T-helper 17 cell (primary cell): ENCODE measurements around the gene EML4. TPM values are rescaled to one million over a fixed set of nuclear protein-coding genes. Genes with fewer than 3 reads are reported as not detected.

Experiments
- ATAC-seq: fragments of 150-1000 bp; cut with Tn5 transposase; 2 replicates; pipeline ENCODE4 v1.10.0; 2021; ENCODE audit warnings: mild to moderate bottlenecking, moderate library complexity
- DNase-seq, 3 donors: peaks; one replicate each; pipeline versions ENCODE4 v3.0.0 to v3.0.0-alpha.2; 2020 to 2021
- H3K9me3 ChIP-seq: one replicate; pipeline ENCODE4 v1.7.0; 2013; ENCODE audit warnings: low read length, mild to moderate bottlenecking; ENCODE audit not compliant: control insufficient read depth, poor library complexity, severe bottlenecking
- H3K27ac Mint-ChIP-seq: one replicate; pipeline ENCODE4 v1.8.0; 2022; ENCODE audit warnings: mild to moderate bottlenecking, moderate library complexity, mixed read lengths
- H3K27me3 Mint-ChIP-seq: one replicate; pipeline ENCODE4 v1.8.0; 2022; ENCODE audit warnings: mixed read lengths
- H3K36me3 Mint-ChIP-seq: one replicate; pipeline ENCODE4 v1.8.0; 2022; ENCODE audit warnings: low read depth, mixed read lengths
- H3K4me1 Mint-ChIP-seq: one replicate; pipeline ENCODE4 v1.8.0; 2022; ENCODE audit warnings: mild to moderate bottlenecking, mixed read lengths
- H3K4me3 Mint-ChIP-seq: one replicate; pipeline ENCODE4 v1.8.0; 2022; ENCODE audit warnings: mild to moderate bottlenecking, moderate library complexity, mixed read lengths
- total RNA-seq, 4 donors: library from RNA in 2 of 4; stranded (reverse) in 2 of 4; gene quantifications; one replicate each; pipeline ENCODE4 v1.2.3 and lab custom pipeline; 2022 to 2026

The EML4 gene
- total RNA-seq, 2 donors from 2014 or later = 292 to 348 TPM

- H3K9me3 ChIP-seq = no peaks in the 10 kb centered on the region
- H3K4me1 Mint-ChIP-seq = peaks cover 33% of the 10 kb centered on the region
- peaks cover 12% of the 10 kb centered on the region for H3K36me3 Mint-ChIP-seq
- H3K27ac Mint-ChIP-seq = peak overlapping the region; percentile 91
- H3K27me3 Mint-ChIP-seq = no peaks in the 10 kb centered on the region
- peak overlapping the region; percentile 19 for H3K4me3 Mint-ChIP-seq
- ATAC-seq = no peak
- no peak for DNase-seq
These were observed 117.3 kb downstream of the EML4 start for GRCh38 chr2:42286268-42286946.

GRCh38 chr2:42288811-42289210, 119.7 kb downstream of the EML4 start:
- ATAC-seq = no peak
- no peak for DNase-seq
- peaks cover 17% of the 10 kb centered on the region for H3K36me3 Mint-ChIP-seq
- no peak overlapping the region for H3K4me3 Mint-ChIP-seq
- peaks cover 34% of the 10 kb centered on the region for H3K4me1 Mint-ChIP-seq
- peak overlapping the region; percentile 63 for H3K27ac Mint-ChIP-seq
- no peaks in the 10 kb centered on the region for H3K9me3 ChIP-seq
- H3K27me3 Mint-ChIP-seq = no peaks in the 10 kb centered on the region

GRCh38 chr2:42289222-42289621, 120.1 kb downstream of the EML4 start:
- H3K36me3 Mint-ChIP-seq = peaks cover 17% of the 10 kb centered on the region
- DNase-seq = no peak
- H3K4me1 Mint-ChIP-seq = peaks cover 34% of the 10 kb centered on the region
- peak overlapping the region; percentile 63 for H3K27ac Mint-ChIP-seq
- ATAC-seq = no peak
- H3K27me3 Mint-ChIP-seq = no peaks in the 10 kb centered on the region
- peak overlapping the region; percentile 57 for H3K4me3 Mint-ChIP-seq
- no peaks in the 10 kb centered on the region for H3K9me3 ChIP-seq

GRCh38 chr2:42290005-42290404, 120.9 kb downstream of the EML4 start:
- DNase-seq (no peak), ATAC-seq (no peak)
- no peak overlapping the region for H3K4me3 Mint-ChIP-seq
- H3K27ac Mint-ChIP-seq = no peak overlapping the region
- H3K4me1 Mint-ChIP-seq = peaks cover 38% of the 10 kb centered on the region
- peaks cover 17% of the 10 kb centered on the region for H3K36me3 Mint-ChIP-seq
- H3K9me3 ChIP-seq = no peaks in the 10 kb centered on the region
- no peaks in the 10 kb centered on the region for H3K27me3 Mint-ChIP-seq

- peak overlapping the region; percentile 94 for H3K27ac Mint-ChIP-seq
- ATAC-seq = no peak
- H3K9me3 ChIP-seq = no peaks in the 10 kb centered on the region
- no peaks in the 10 kb centered on the region for H3K27me3 Mint-ChIP-seq
- H3K4me3 Mint-ChIP-seq = peak overlapping the region; percentile 64
- peaks cover 43% of the 10 kb centered on the region for H3K4me1 Mint-ChIP-seq
- DNase-seq = no peak
- H3K36me3 Mint-ChIP-seq = peaks cover 22% of the 10 kb centered on the region
These were observed 123.9 kb downstream of the EML4 start for GRCh38 chr2:42293019-42293418.

GRCh38 chr2:42296226-42296625, 127.1 kb downstream of the EML4 start:
- Mint-ChIP-seq H3K27ac (peak overlapping the region; percentile 94), H3K27me3 (no peaks in the 10 kb centered on the region), H3K36me3 (peaks cover 20% of the 10 kb centered on the region), H3K4me3 (peak overlapping the region; percentile 19), H3K4me1 (peaks cover 46% of the 10 kb centered on the region)
- DNase-seq (no peak), ATAC-seq (peak; percentile 18)
- H3K9me3 ChIP-seq = no peaks in the 10 kb centered on the region

- Mint-ChIP-seq H3K4me3 (peak overlapping the region; percentile 72), H3K4me1 (peaks cover 40% of the 10 kb centered on the region), H3K27ac (peak overlapping the region; percentile 94), H3K36me3 (peaks cover 13% of the 10 kb centered on the region), H3K27me3 (no peaks in the 10 kb centered on the region)
- no peaks in the 10 kb centered on the region for H3K9me3 ChIP-seq
- DNase-seq (no peak), ATAC-seq (peak; percentile 83)
These were observed 128.3 kb downstream of the EML4 start for GRCh38 chr2:42297322-42297936.

- peaks cover 11% of the 10 kb centered on the region for H3K36me3 Mint-ChIP-seq
- H3K4me3 Mint-ChIP-seq = no peak overlapping the region
- H3K4me1 Mint-ChIP-seq = peaks cover 40% of the 10 kb centered on the region
- H3K27me3 Mint-ChIP-seq = no peaks in the 10 kb centered on the region
- H3K27ac Mint-ChIP-seq = peak overlapping the region; percentile 94
- no peak for DNase-seq
- no peaks in the 10 kb centered on the region for H3K9me3 ChIP-seq
- ATAC-seq = no peak
These were observed 129.0 kb downstream of the EML4 start for GRCh38 chr2:42298132-42298531.

GRCh38 chr2:42298996-42299754, 130.0 kb downstream of the EML4 start:
- H3K27ac Mint-ChIP-seq = peak overlapping the region; percentile 94

GRCh38 chr2:42300527-42300926, 131.4 kb downstream of the EML4 start:
- H3K9me3 ChIP-seq = no peaks in the 10 kb centered on the region
- ATAC-seq = no peak
- no peak overlapping the region for H3K4me3 Mint-ChIP-seq
- peak overlapping the region; percentile 94 for H3K27ac Mint-ChIP-seq
- no peaks in the 10 kb centered on the region for H3K27me3 Mint-ChIP-seq
- no peak for DNase-seq
- peaks cover 14% of the 10 kb centered on the region for H3K36me3 Mint-ChIP-seq
- H3K4me1 Mint-ChIP-seq = peaks cover 40% of the 10 kb centered on the region

More at GRCh38 chr2:42298996-42299754, 130.0 kb downstream of the EML4 start:
- Mint-ChIP-seq H3K4me1 (peaks cover 44% of the 10 kb centered on the region), H3K4me3 (peak overlapping the region; percentile 15), H3K36me3 (peaks cover 14% of the 10 kb centered on the region), H3K27me3 (no peaks in the 10 kb centered on the region)
- DNase-seq (no peak), ATAC-seq (no peak)
- H3K9me3 ChIP-seq = no peaks in the 10 kb centered on the region

GRCh38 chr2:42303252-42303651, 134.1 kb downstream of the EML4 start:
- peaks cover 8% of the 10 kb centered on the region for H3K36me3 Mint-ChIP-seq
- H3K4me3 Mint-ChIP-seq = no peak overlapping the region
- no peaks in the 10 kb centered on the region for H3K27me3 Mint-ChIP-seq
- DNase-seq = no peak
- H3K4me1 Mint-ChIP-seq = peaks cover 31% of the 10 kb centered on the region
- H3K27ac Mint-ChIP-seq = peak overlapping the region; percentile 79
- no peak for ATAC-seq
- H3K9me3 ChIP-seq = no peaks in the 10 kb centered on the region

GRCh38 chr2:42304059-42304713, 135.0 kb downstream of the EML4 start:
- Mint-ChIP-seq H3K4me3 (peak overlapping the region; percentile 31), H3K4me1 (peaks cover 26% of the 10 kb centered on the region), H3K27me3 (no peaks in the 10 kb centered on the region), H3K36me3 (peaks cover 8% of the 10 kb centered on the region), H3K27ac (peak overlapping the region; percentile 79)
- no peaks in the 10 kb centered on the region for H3K9me3 ChIP-seq
- no peak for DNase-seq
- no peak for ATAC-seq

GRCh38 chr2:42307180-42307579, 138.0 kb downstream of the EML4 start:
- Mint-ChIP-seq H3K4me3 (no peak overlapping the region), H3K27ac (peak overlapping the region; percentile 8), H3K4me1 (peaks cover 25% of the 10 kb centered on the region), H3K36me3 (peaks cover 2% of the 10 kb centered on the region), H3K27me3 (no peaks in the 10 kb centered on the region)
- no peaks in the 10 kb centered on the region for H3K9me3 ChIP-seq
- no peak for DNase-seq
- ATAC-seq = no peak
